ENCODE measurements around the gene PDE4A. TPM values are rescaled to one million over a fixed set of nuclear protein-coding genes. Genes with fewer than 3 reads are reported as not detected.

PDE4A gene
- total and polyA plus RNA-seq, 2 of the 8 experiments (the other 6 are each of a cell fraction or from before 2014, with no cell fraction given), result 2.0 to 4.4 TPM

- Histone ChIP-seq H2BK12ac (ENCODE audit: low read depth, low read length) (no peak overlapping the region; the same call in 1 of the 2 replicates), H3K9ac (replicated peaks in 1 of 4; ENCODE audit: extremely low read depth in 1 of 4, low read depth in 3 of 4, low read length in 3 of 4) (peak overlapping the region in 2 of 4 experiments; percentile 6 to 8; a peak in 1 of 7 replicates), H2BK20ac (ENCODE audit: low read length) (no peak overlapping the region), H3K27ac (ENCODE audit: low read depth, low read length) (no peak overlapping the region), H2BK120ac (replicated peaks; ENCODE audit: low read depth, low read length) (no peak overlapping the region), H3K18ac (ENCODE audit: extremely low read depth, low read length) (no peak overlapping the region), H4K8ac (ENCODE audit: extremely low read depth, insufficient read depth, low read length) (peak overlapping the region; percentile 58; the same call in 1 of the 2 replicates), H2AFZ (ENCODE audit: low read length) (peak overlapping the region; percentile 95), H3K4me2 (ENCODE audit: insufficient read depth in 1 of 2, low read depth in 2 of 2, low read length in 2 of 2) (peak overlapping the region; percentile 83 to 95), H3K79me2 (ENCODE audit: control insufficient read depth in 1 of 2, insufficient read depth in 2 of 2, low read length in 2 of 2) (no peaks in the 10 kb centered on the region), H4K5ac (ENCODE audit: insufficient read length, low read depth, low read length) (peak overlapping the region; percentile 19), H4K91ac (replicated peaks; ENCODE audit: insufficient read length, low read length) (no peak overlapping the region), H4K20me1 (replicated peaks in 1 of 2; ENCODE audit: control insufficient read depth in 1 of 2, insufficient read depth in 2 of 2, low read length in 2 of 2) (peaks cover 0 to 7% of the 10 kb centered on the region in 2 experiments), H3K56ac (replicated peaks; ENCODE audit: insufficient read length, low read depth, low read length) (no peak overlapping the region), H3K4me1 (replicated peaks in 1 of 4; ENCODE audit: control insufficient read depth in 3 of 4, insufficient read depth in 4 of 4, low read length in 3 of 4) (peaks cover 5 to 26% (median 13%) of the 10 kb centered on the region in 4 experiments), H2BK15ac (ENCODE audit: low read length) (no peak overlapping the region), H3K4ac (replicated peaks; ENCODE audit: insufficient read length, low read depth, low read length) (peak overlapping the region; percentile 35), H3K79me1 (ENCODE audit: low read depth, low read length) (no peaks in the 10 kb centered on the region), H3K36me3 (ENCODE audit: control insufficient read depth in 2 of 4, insufficient read depth in 4 of 4, low read length in 3 of 4) (no peaks in the 10 kb centered on the region), H3K14ac (ENCODE audit: insufficient read length) (no peak overlapping the region), H3K23ac (ENCODE audit: insufficient read length) (no peak overlapping the region), H3K9me3 (ENCODE audit: insufficient read depth in 2 of 2, low read depth in 1 of 2, low read length in 1 of 2) (peaks cover 0 to 2% of the 10 kb centered on the region in 2 experiments; a peak in 1 of 4 replicates), H3K4me3 (ENCODE audit: extremely low read depth in 1 of 4, insufficient read depth in 2 of 4, low read depth in 3 of 4, low read length in 4 of 4) (peak overlapping the region; percentile 42 to 66 (median 54)), H2AK5ac (ENCODE audit: low read depth, low read length) (no peak overlapping the region), H3K23me2 (ENCODE audit: low read depth, low read length) (peaks cover 14% of the 10 kb centered on the region; the same call in 1 of the 2 replicates), H2BK5ac (ENCODE audit: low read depth, low read length) (no peak overlapping the region), H3K27me3 (replicated peaks in 1 of 4; ENCODE audit: control insufficient read depth in 3 of 4, extremely low read depth in 1 of 4, insufficient read depth in 3 of 4, low read length in 3 of 4) (peaks cover 25 to 62% (median 52%) of the 10 kb centered on the region in 4 experiments)
- WGBS, 2 experiments (ENCODE audit: extremely low coverage in 1 of 2, insufficient coverage in 1 of 2, insufficient read length in 1 of 2, insufficient replicate concordance in 2 of 2, low coverage in 1 of 2, low lambda C conversion rate in 2 of 2, missing lambda C conversion rate in 1 of 2), result 8% methylated on average over 57 of the region's 67 CpGs; no CpG with 5 or more reads in 1 of the 2 experiments
- no peak for FAIRE-seq
- ChIA-PET CTCF (ENCODE audit: partially characterized antibody) (interaction anchor here (0.6 to 9.4 kb wide), 38 partner anchors 13 to 1098 kb away, joined by 3 to 172 read pairs (median 4); partner anchors contain the start of genes ATG4D, CDC37, ICAM1 and RAVER1), POLR2A (ENCODE audit: partially characterized antibody) (interaction anchor here (0.6 to 5.0 kb wide), 4 partner anchors 12 to 303 kb away, joined by 3 to 33 read pairs (median 4); partner anchors contain the start of genes CDC37 and MRPL4)
- peak; percentile 83 to 100 for DNase-seq (ENCODE audit: low read depth in 1 of 2, low spot score in 2 of 2)
- TF ChIP-seq ATF3 (IDR thresholded peaks at IDR 0.05; ENCODE audit: insufficient read depth, low read depth, low read length), result 0 out of 2 replicates have a peak, but pooled peaks have one; percentile 30
- TF ChIP-seq TAF1 (IDR thresholded peaks at IDR 0.05; ENCODE audit: low read depth, low read length), result peak; percentile 60
- peak; percentile 82 to 90 for TF ChIP-seq SIN3A (conservative IDR thresholded peaks at IDR 0.05 in 1 of 2, IDR thresholded peaks at IDR 0.05 in 1 of 2; ENCODE audit: low read depth in 1 of 2, low read length in 2 of 2)
- TF ChIP-seq SUZ12 (IDR thresholded peaks at IDR 0.05; ENCODE audit: low read length), result no peak
- 0 out of 2 replicates have a peak, but pooled peaks have one; percentile 67 for TF ChIP-seq FOSL1 (IDR thresholded peaks at IDR 0.05; ENCODE audit: insufficient read depth, low read depth, low read length)
- no peak for TF ChIP-seq CTBP2 (IDR thresholded peaks at IDR 0.05; ENCODE audit: borderline replicate concordance, insufficient read depth, insufficient read length, low read length)
- TF ChIP-seq SP4 (IDR thresholded peaks at IDR 0.05; ENCODE audit: low read length), result peak; percentile 31
- TF ChIP-seq BRCA1 (IDR thresholded peaks at IDR 0.05; ENCODE audit: low read depth, low read length), result peak; percentile 59; the same call in 1 of the 2 replicates
- TF ChIP-seq JUND (IDR thresholded peaks at IDR 0.05; ENCODE audit: low read length), result peak; percentile 88
- no peak for TF ChIP-seq GTF2F1 (IDR thresholded peaks at IDR 0.05; ENCODE audit: borderline replicate concordance, low read depth, low read length)
Measured at GRCh38 chr19:10416380-10417257, 3.7 kb upstream of the PDE4A start.

All from H1 (cell line).